ENCODE results near the gene ADPRM. TPM values are rescaled to one million over a fixed set of nuclear protein-coding genes. Genes with fewer than 3 reads are reported as not detected.

Gene ADPRM
- total RNA-seq, 1 donor from 2014 or later, result 5.2 TPM

- Mint-ChIP-seq H3K4me3 (ENCODE audit: unreplicated experiment) (no peak overlapping the region), H3K27ac (ENCODE audit: unreplicated experiment) (no peak overlapping the region), H3K4me1 (ENCODE audit: unreplicated experiment) (peaks cover 3% of the 10 kb centered on the region), H3K36me3 (ENCODE audit: low read depth, unreplicated experiment) (peaks cover 4% of the 10 kb centered on the region), H3K9me3 (ENCODE audit: unreplicated experiment) (no peaks in the 10 kb centered on the region), H3K27me3 (ENCODE audit: unreplicated experiment) (peaks cover 5% of the 10 kb centered on the region)
- no peak for TF ChIP-seq CTCF (IDR thresholded peaks at IDR 0.05; ENCODE audit: unreplicated experiment)
- no peak for DNase-seq (ENCODE audit: low spot score)
These were observed 45.5 kb upstream of the ADPRM start for GRCh38 chr17:10651927-10652326.

- H3K4me3 Mint-ChIP-seq (ENCODE audit: unreplicated experiment), result no peak overlapping the region
- H3K27me3 Mint-ChIP-seq (ENCODE audit: unreplicated experiment), result peaks cover 2% of the 10 kb centered on the region
- H3K36me3 Mint-ChIP-seq (ENCODE audit: low read depth, unreplicated experiment), result peaks cover 4% of the 10 kb centered on the region
- no peaks in the 10 kb centered on the region for H3K9me3 Mint-ChIP-seq (ENCODE audit: unreplicated experiment)
- H3K27ac Mint-ChIP-seq (ENCODE audit: unreplicated experiment), result no peak overlapping the region
- no peak for DNase-seq (ENCODE audit: low spot score)
- no peaks in the 10 kb centered on the region for H3K4me1 Mint-ChIP-seq (ENCODE audit: unreplicated experiment)
- TF ChIP-seq CTCF (IDR thresholded peaks at IDR 0.05; ENCODE audit: unreplicated experiment), result no peak
These were observed 44.3 kb upstream of the ADPRM start for GRCh38 chr17:10652984-10653659.

GRCh38 chr17:10653987-10654386, 43.4 kb upstream of the ADPRM start:
- no peak for DNase-seq (ENCODE audit: low spot score)
- H3K27me3 Mint-ChIP-seq (ENCODE audit: unreplicated experiment), result no peaks in the 10 kb centered on the region
- no peaks in the 10 kb centered on the region for H3K9me3 Mint-ChIP-seq (ENCODE audit: unreplicated experiment)
- no peak for TF ChIP-seq CTCF (IDR thresholded peaks at IDR 0.05; ENCODE audit: unreplicated experiment)
- H3K4me3 Mint-ChIP-seq (ENCODE audit: unreplicated experiment), result no peak overlapping the region
- no peaks in the 10 kb centered on the region for H3K4me1 Mint-ChIP-seq (ENCODE audit: unreplicated experiment)
- no peak overlapping the region for H3K27ac Mint-ChIP-seq (ENCODE audit: unreplicated experiment)
- peaks cover 4% of the 10 kb centered on the region for H3K36me3 Mint-ChIP-seq (ENCODE audit: low read depth, unreplicated experiment)

- Mint-ChIP-seq H3K9me3 (ENCODE audit: unreplicated experiment) (no peaks in the 10 kb centered on the region), H3K27ac (ENCODE audit: unreplicated experiment) (no peak within 1 kb of the TSS), H3K27me3 (ENCODE audit: unreplicated experiment) (no peaks in the 10 kb centered on the region), H3K36me3 (ENCODE audit: low read depth, unreplicated experiment) (peaks cover 4% of the 10 kb centered on the region), H3K4me1 (ENCODE audit: unreplicated experiment) (no peaks in the 10 kb centered on the region), H3K4me3 (ENCODE audit: unreplicated experiment) (no peak within 1 kb of the TSS)
- DNase-seq (ENCODE audit: low spot score), result no peak
- TF ChIP-seq CTCF (IDR thresholded peaks at IDR 0.05; ENCODE audit: unreplicated experiment), result no peak
These were observed 40.2 kb upstream of the ADPRM start, which contains the start of gene MYH3 for GRCh38 chr17:10657148-10657547. Gene MYH3, minus strand, starts transcription at chr17:10657309. Its CDS starts 2,245 bp downstream, at chr17:10655064.

- H3K27me3 Mint-ChIP-seq (ENCODE audit: unreplicated experiment), result no peaks in the 10 kb centered on the region
- H3K27ac Mint-ChIP-seq (ENCODE audit: unreplicated experiment), result no peak overlapping the region
- no peaks in the 10 kb centered on the region for H3K4me1 Mint-ChIP-seq (ENCODE audit: unreplicated experiment)
- H3K36me3 Mint-ChIP-seq (ENCODE audit: low read depth, unreplicated experiment), result peaks cover 4% of the 10 kb centered on the region
- no peak for TF ChIP-seq CTCF (IDR thresholded peaks at IDR 0.05; ENCODE audit: unreplicated experiment)
- DNase-seq (ENCODE audit: low spot score), result no peak
- no peak overlapping the region for H3K4me3 Mint-ChIP-seq (ENCODE audit: unreplicated experiment)
- no peaks in the 10 kb centered on the region for H3K9me3 Mint-ChIP-seq (ENCODE audit: unreplicated experiment)
These were observed 39.5 kb upstream of the ADPRM start for GRCh38 chr17:10657879-10658278.

Measured in endothelial cell (in vitro differentiated cells).